Endodermal cell (in vitro differentiated cells): ENCODE measurements around the gene RGS6. TPM values are rescaled to one million over a fixed set of nuclear protein-coding genes. Genes with fewer than 3 reads are reported as not detected.

Experiments
- DNase-seq: peaks from one replicate; pipeline ENCODE4 v3.0.0-alpha.2; 2017
- H3K27ac ChIP-seq: 2 replicates; pipeline ENCODE4 v1.5.1; 2013; ENCODE audit warnings: mild to moderate bottlenecking, low read depth, low read length, moderate library complexity
- H3K27me3 ChIP-seq: 2 replicates; pipeline ENCODE4 v1.6.1; 2013; ENCODE audit warnings: mild to moderate bottlenecking, low read length, moderate library complexity; ENCODE audit not compliant: insufficient read depth, control insufficient read depth, poor library complexity, severe bottlenecking
- H3K36me3 ChIP-seq: 2 replicates; pipeline ENCODE4 v1.7.0; 2013; ENCODE audit warnings: mild to moderate bottlenecking, low read length, moderate library complexity; ENCODE audit not compliant: control insufficient read depth, insufficient read depth
- H3K4me1 ChIP-seq: one replicate; pipeline ENCODE4 v1.7.0; 2013; ENCODE audit warnings: low read length; ENCODE audit not compliant: control insufficient read depth, insufficient read depth
- H3K4me3 ChIP-seq: 2 replicates; pipeline ENCODE4 v1.5.1; 2013; ENCODE audit warnings: mild to moderate bottlenecking, low read length, moderate library complexity
- H3K9ac ChIP-seq: 2 replicates; pipeline ENCODE4 v1.6.1; 2013; ENCODE audit warnings: mild to moderate bottlenecking, low read length, moderate library complexity; ENCODE audit not compliant: poor library complexity, severe bottlenecking; ENCODE audit errors: extremely low read depth
- H3K9me3 ChIP-seq: 2 replicates; pipeline ENCODE4 v1.6.1; 2013; ENCODE audit warnings: mild to moderate bottlenecking, low read length, moderate library complexity; ENCODE audit not compliant: control insufficient read depth
- H3K27ac Mint-ChIP-seq: 2 replicates; pipeline ENCODE4 v1.8.0; 2020; ENCODE audit warnings: mixed read lengths
- H3K27me3 Mint-ChIP-seq: 2 replicates; pipeline ENCODE4 v1.8.0; 2021; ENCODE audit warnings: mild to moderate bottlenecking, mixed read lengths; ENCODE audit not compliant: insufficient read depth
- H3K36me3 Mint-ChIP-seq: 2 replicates; pipeline ENCODE4 v1.8.0; 2020; ENCODE audit warnings: low read depth, mixed read lengths
- H3K4me1 Mint-ChIP-seq: 2 replicates; pipeline ENCODE4 v1.8.0; 2020; ENCODE audit warnings: mixed read lengths
- H3K4me3 Mint-ChIP-seq: 2 replicates; pipeline ENCODE4 v1.8.0; 2020; ENCODE audit warnings: mild to moderate bottlenecking, moderate library complexity, mixed read lengths
- H3K9me3 Mint-ChIP-seq: 2 replicates; pipeline ENCODE4 v1.8.0; 2020; ENCODE audit warnings: mild to moderate bottlenecking, mixed read lengths
- WGBS, 2 experiments: methylation state at CpG; one replicate each; pipeline versions ENCODE4 v1.1.5 to v1.1.7; 2013; ENCODE audit warnings: missing lambda C conversion rate in 2 of 2, mixed read lengths in 1 of 2; ENCODE audit not compliant: insufficient coverage in 1 of 2, insufficient read length in 1 of 2; 5-methylcytosine and 5-hydroxymethylcytosine counted together
- total RNA-seq, 2 donors: library from RNA; stranded (reverse); fragmentation: NEBNext Ultra II Directional in 1 of 2; extraction: Animal tissue kit (Norgen Biotek cat#: 25700) in 1 of 2; gene quantifications; 2 replicates in 1 of 2; 3 replicates in 1 of 2; pipeline ENCODE4 v1.2.1, GENCODE V29; 2021
- TF ChIP-seq, protein P1 (sequence below): fragments of 200-600 bp; sonication (generic); conservative IDR thresholded peaks from 2 replicates; pipeline ENCODE4 v1.5.0; 2021; ENCODE audit warnings: antibody characterized with exemption, mild to moderate bottlenecking

Gene RGS6
- total RNA-seq, 2 donors from 2014 or later = 10.1 to 16.3 TPM

DNA sequence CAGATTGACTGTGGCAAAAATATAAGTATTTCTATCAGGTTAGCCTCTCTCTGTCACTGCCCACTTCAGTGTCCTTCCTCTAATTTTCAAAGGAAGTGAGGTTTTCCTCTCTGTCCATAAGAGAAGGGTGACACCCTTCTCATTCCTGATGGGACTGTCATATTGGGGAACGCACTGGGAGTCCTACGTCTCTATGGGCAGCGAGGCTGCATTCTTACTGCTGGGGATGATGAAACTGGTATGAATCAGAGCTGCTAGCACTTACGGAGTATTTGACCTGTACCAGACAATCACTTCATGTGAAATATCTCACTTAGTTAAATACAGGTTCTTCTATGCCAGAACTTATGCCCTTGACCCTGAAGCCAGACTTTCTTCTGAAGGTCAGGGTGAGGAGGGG is 525.4 kb downstream of the RGS6 start:
- 87 to 100% methylated on average over 4 of the region's 4 CpGs for WGBS, 2 experiments
- DNase-seq = no peak
- peaks cover 15% of the 10 kb centered on the region for H3K9me3 ChIP-seq
- Mint-ChIP-seq H3K9me3 (no peaks in the 10 kb centered on the region), H3K4me3 (no peak overlapping the region), H3K27ac (no peak overlapping the region), H3K4me1 (peaks cover 21% of the 10 kb centered on the region), H3K27me3 (no peaks in the 10 kb centered on the region), H3K36me3 (peaks cover 8% of the 10 kb centered on the region)
- no peak overlapping the region for H3K27ac ChIP-seq
- no peak overlapping the region for H3K4me3 ChIP-seq
- no peaks in the 10 kb centered on the region for H3K4me1 ChIP-seq
- no peak overlapping the region for H3K9ac ChIP-seq
- TF ChIP-seq, protein P1, sequence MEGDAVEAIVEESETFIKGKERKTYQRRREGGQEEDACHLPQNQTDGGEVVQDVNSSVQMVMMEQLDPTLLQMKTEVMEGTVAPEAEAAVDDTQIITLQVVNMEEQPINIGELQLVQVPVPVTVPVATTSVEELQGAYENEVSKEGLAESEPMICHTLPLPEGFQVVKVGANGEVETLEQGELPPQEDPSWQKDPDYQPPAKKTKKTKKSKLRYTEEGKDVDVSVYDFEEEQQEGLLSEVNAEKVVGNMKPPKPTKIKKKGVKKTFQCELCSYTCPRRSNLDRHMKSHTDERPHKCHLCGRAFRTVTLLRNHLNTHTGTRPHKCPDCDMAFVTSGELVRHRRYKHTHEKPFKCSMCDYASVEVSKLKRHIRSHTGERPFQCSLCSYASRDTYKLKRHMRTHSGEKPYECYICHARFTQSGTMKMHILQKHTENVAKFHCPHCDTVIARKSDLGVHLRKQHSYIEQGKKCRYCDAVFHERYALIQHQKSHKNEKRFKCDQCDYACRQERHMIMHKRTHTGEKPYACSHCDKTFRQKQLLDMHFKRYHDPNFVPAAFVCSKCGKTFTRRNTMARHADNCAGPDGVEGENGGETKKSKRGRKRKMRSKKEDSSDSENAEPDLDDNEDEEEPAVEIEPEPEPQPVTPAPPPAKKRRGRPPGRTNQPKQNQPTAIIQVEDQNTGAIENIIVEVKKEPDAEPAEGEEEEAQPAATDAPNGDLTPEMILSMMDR = no peak
- H3K27me3 ChIP-seq = no peaks in the 10 kb centered on the region
- H3K36me3 ChIP-seq = no peaks in the 10 kb centered on the region

DNA sequence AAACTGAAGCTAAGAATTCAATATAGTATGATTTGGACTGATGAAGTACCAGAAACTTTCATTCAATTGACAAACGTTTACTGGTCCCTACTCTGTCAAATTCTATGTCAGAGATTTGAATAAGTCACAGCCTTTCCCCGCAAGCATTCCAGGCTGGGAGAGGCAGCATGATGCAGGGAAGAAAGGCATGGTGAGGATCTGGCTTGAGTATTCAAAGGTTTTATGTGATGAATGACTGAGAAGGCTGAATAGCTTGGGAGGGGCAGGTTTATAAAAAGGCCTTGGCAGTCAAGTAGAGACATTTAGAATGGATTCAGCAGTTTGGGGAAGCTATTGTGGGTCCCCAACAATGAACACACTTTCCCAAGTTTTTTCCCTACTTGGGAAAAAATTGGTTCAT is 529.8 kb downstream of the RGS6 start:
- TF ChIP-seq, protein P1 = no peak
- Histone ChIP-seq H3K9ac (no peak overlapping the region), H3K4me3 (no peak overlapping the region), H3K27me3 (no peaks in the 10 kb centered on the region), H3K36me3 (no peaks in the 10 kb centered on the region), H3K27ac (no peak overlapping the region), H3K4me1 (no peaks in the 10 kb centered on the region), H3K9me3 (peaks cover 29% of the 10 kb centered on the region)
- Mint-ChIP-seq H3K4me1 (no peaks in the 10 kb centered on the region), H3K27me3 (no peaks in the 10 kb centered on the region), H3K4me3 (no peak overlapping the region), H3K27ac (no peak overlapping the region), H3K36me3 (peaks cover 22% of the 10 kb centered on the region), H3K9me3 (peaks cover 22% of the 10 kb centered on the region)
- WGBS, 2 experiments = 83 to 92% methylated on average over 2 of the region's 2 CpGs
- DNase-seq = no peak

DNA sequence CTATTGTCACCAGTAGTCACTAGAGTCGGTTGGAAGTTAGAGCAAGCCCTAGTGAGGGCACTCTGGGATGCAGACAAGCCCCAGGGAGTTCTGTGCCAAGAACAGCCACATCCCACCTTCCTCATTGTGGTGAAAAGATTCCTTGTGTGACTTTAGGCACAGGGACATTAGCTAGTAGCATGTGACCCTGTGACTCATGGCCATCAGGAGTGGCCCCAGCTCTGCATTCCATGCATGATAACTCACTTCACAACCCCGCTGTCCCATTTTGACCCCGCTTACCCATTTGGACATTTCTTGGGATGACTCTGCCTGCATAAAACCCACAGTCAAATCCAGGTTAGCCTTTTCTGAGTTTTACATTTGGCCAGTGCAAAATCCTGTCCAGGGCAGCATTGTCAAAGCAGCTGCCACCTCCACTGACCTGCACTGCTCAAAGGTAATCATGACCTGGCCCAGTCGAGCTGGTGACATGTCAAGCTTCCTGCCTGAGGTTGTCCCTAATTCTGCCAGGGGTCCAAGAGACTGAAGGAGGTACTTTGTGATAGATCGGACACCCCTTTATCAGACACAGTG is 531.1 kb downstream of the RGS6 start:
- peaks cover 23% of the 10 kb centered on the region for H3K36me3 Mint-ChIP-seq
- H3K9me3 ChIP-seq = peaks cover 22% of the 10 kb centered on the region
- peaks cover 30% of the 10 kb centered on the region for H3K9me3 Mint-ChIP-seq
- TF ChIP-seq, protein P1 = no peak
- H3K27me3 Mint-ChIP-seq = no peaks in the 10 kb centered on the region
- no peak overlapping the region for H3K27ac Mint-ChIP-seq
- no peak overlapping the region for H3K9ac ChIP-seq
- no peaks in the 10 kb centered on the region for H3K27me3 ChIP-seq
- no peak for DNase-seq
- no peaks in the 10 kb centered on the region for H3K4me1 ChIP-seq
- H3K4me3 ChIP-seq = no peak overlapping the region
- H3K27ac ChIP-seq = no peak overlapping the region
- no peak overlapping the region for H3K4me3 Mint-ChIP-seq
- H3K36me3 ChIP-seq = no peaks in the 10 kb centered on the region
- 88% methylated on average over 1 to 5 of the region's 5 CpGs for WGBS, 2 experiments
- no peaks in the 10 kb centered on the region for H3K4me1 Mint-ChIP-seq
